Lower lobe of right lung (tissue), 2 donors: Measurements from ENCODE around the gene SLC16A11. TPM values are rescaled to one million over a fixed set of nuclear protein-coding genes. Genes with fewer than 3 reads are reported as not detected.

Source experiments
- ATAC-seq, 2 donors: fragments of 200-7000 bp; cut with Tn5 transposase; one replicate each; pipeline ENCODE4 v1.9.1; 2020 to 2022; ENCODE audit warnings: mild to moderate bottlenecking in 2 of 2, moderate library complexity in 2 of 2
- DNase-seq: peaks from one replicate; pipeline ENCODE4 v3.0.0-alpha.2; 2020
- H3K27ac ChIP-seq: fragments of 200-600 bp; one replicate; pipeline ENCODE4 v1.8.0; 2022
- H3K27me3 ChIP-seq: fragments of 200-600 bp; one replicate; pipeline ENCODE4 v1.8.0; 2022; ENCODE audit warnings: low read depth
- H3K36me3 ChIP-seq: fragments of 200-600 bp; one replicate; pipeline ENCODE4 v1.8.0; 2022; ENCODE audit warnings: mild to moderate bottlenecking
- H3K4me1 ChIP-seq: fragments of 200-600 bp; one replicate; pipeline ENCODE4 v1.8.0; 2022
- H3K4me3 ChIP-seq: fragments of 200-600 bp; one replicate; pipeline ENCODE4 v1.8.0; 2022; ENCODE audit warnings: mild to moderate bottlenecking
- H3K9me3 ChIP-seq: fragments of 200-600 bp; one replicate; pipeline ENCODE4 v1.8.0; 2022
- intact Hi-C: fragments of 100-400 bp; cut with DNase I; formaldehyde crosslinking; loops from one replicate; pipeline ENCODE4 v1.11.0; 2022
- total RNA-seq: library from RNA; stranded (reverse); fragmentation: NEBNext Ultra II Directional; extraction: Animal tissue kit (Norgen Biotek cat#: 25700); gene quantifications from one replicate; pipeline ENCODE4 v1.2.1, GENCODE V29; 2021
- TF ChIP-seq, protein P1 (sequence below): fragments of 200-600 bp; IDR thresholded peaks from one replicate; pipeline ENCODE4 v1.8.0; 2022; ENCODE audit warnings: antibody characterized with exemption, mild to moderate bottlenecking
- donor health status: DM: no; HTN: yes; CAD: no; lungs with severe emphysema.

The SLC16A11 gene
- total RNA-seq, 1 donor from 2014 or later, result 7.7 TPM

- Histone ChIP-seq H3K4me1 (peaks cover 29% of the 10 kb centered on the region), H3K9me3 (no peaks in the 10 kb centered on the region), H3K4me3 (peak overlapping the region; percentile 58), H3K27ac (peak overlapping the region; percentile 71), H3K27me3 (peaks cover 28% of the 10 kb centered on the region), H3K36me3 (no peaks in the 10 kb centered on the region)
- DNase-seq (no peak), ATAC-seq (peak in 1 of 2 donors; percentile 2)
- TF ChIP-seq, protein P1, sequence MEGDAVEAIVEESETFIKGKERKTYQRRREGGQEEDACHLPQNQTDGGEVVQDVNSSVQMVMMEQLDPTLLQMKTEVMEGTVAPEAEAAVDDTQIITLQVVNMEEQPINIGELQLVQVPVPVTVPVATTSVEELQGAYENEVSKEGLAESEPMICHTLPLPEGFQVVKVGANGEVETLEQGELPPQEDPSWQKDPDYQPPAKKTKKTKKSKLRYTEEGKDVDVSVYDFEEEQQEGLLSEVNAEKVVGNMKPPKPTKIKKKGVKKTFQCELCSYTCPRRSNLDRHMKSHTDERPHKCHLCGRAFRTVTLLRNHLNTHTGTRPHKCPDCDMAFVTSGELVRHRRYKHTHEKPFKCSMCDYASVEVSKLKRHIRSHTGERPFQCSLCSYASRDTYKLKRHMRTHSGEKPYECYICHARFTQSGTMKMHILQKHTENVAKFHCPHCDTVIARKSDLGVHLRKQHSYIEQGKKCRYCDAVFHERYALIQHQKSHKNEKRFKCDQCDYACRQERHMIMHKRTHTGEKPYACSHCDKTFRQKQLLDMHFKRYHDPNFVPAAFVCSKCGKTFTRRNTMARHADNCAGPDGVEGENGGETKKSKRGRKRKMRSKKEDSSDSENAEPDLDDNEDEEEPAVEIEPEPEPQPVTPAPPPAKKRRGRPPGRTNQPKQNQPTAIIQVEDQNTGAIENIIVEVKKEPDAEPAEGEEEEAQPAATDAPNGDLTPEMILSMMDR, result no peak
- intact Hi-C loops, result no loop called here
Observed at GRCh38 chr17:7042501-7043181, 1.3 kb downstream of the SLC16A11 start.

DNA sequence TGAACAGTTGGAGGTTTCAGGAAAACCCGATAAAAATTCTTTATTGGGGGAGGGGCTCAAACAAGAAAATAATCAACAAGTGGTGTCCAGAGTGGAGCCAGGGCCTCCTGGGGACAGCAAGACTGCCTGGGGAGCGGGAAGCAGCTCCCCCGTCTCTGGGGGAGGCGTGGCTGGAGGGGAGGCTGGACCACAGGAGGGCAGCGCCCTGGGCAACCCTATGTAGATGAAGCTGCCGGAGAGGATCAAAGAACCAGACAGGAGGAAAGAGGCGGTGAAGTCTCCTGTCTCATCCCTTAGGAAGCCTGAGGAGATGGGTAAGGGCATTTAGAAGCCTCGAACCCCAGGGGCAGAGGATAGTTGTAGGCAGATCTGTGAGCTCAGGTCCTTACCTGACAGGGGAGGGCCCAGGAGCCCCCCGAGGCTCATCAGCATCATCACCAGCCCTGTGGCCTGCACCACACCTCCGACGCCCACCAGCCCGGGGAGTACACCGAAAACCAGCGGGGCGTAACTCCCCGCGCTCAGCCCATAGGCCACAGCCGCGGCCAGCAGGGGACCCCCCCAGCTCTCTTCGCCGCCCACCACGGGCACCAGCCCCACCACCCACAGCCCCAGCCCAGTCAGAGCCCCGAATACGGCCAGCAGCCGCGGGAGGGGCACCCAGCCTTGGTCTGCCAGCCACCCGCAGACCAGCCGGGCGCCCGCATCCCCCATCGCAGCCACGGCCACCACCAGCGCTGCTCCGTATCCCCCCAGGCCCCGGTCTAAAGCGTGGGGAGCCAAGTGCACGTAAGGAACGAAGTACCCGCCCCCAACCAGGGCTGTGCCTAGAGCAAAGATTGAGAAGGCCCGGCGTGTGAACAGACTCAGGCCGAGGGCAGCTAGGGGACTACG lies 2.0 kb downstream of the SLC16A11 start:
- intact Hi-C loops, result no loop called here
- DNase-seq (no peak), ATAC-seq (peak in 1 of 2 donors; percentile 1)
- Histone ChIP-seq H3K9me3 (no peaks in the 10 kb centered on the region), H3K27me3 (peaks cover 28% of the 10 kb centered on the region), H3K36me3 (no peaks in the 10 kb centered on the region), H3K27ac (no peak overlapping the region), H3K4me1 (peaks cover 31% of the 10 kb centered on the region), H3K4me3 (peak overlapping the region; percentile 58)
- TF ChIP-seq, protein P1, result no peak

DNA sequence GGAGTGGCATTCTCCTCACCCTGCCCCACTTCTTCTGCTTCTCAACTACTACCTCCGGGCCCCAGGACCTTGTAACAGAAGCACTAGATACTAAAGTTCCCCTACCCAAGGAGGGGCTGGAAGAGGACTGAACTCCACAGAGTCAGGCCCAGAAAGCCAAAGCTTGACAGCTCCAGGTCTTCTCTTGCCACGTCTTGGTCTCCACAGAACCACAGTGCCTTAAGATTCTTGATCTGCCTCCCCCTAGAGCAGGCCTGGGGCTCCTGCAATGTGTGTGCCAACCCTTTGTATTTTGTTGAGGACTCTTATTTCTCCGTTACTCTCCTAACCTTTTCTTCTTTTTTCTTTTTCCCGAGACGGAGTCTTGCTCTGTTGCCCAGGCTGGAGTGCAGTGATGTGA lies 4.1 kb downstream of the SLC16A11 start:
- TF ChIP-seq, protein P1, result no peak
- Histone ChIP-seq H3K27me3 (peaks cover 28% of the 10 kb centered on the region), H3K36me3 (no peaks in the 10 kb centered on the region), H3K9me3 (no peaks in the 10 kb centered on the region), H3K4me1 (peaks cover 37% of the 10 kb centered on the region), H3K4me3 (no peak overlapping the region), H3K27ac (no peak overlapping the region)
- DNase-seq (no peak), ATAC-seq (no peak)
- intact Hi-C loops, result no loop called here

GRCh38 chr17:7038025-7038862 lies 5.6 kb downstream of the SLC16A11 start:
- TF ChIP-seq, protein P1, result no peak
- no peak for ATAC-seq
- no peak overlapping the region for H3K27ac ChIP-seq
- no peak overlapping the region for H3K4me3 ChIP-seq
- no peak for DNase-seq
- peaks cover 17% of the 10 kb centered on the region for H3K27me3 ChIP-seq
- intact Hi-C loops, result no loop called here
- no peaks in the 10 kb centered on the region for H3K9me3 ChIP-seq
- peaks cover 38% of the 10 kb centered on the region for H3K4me1 ChIP-seq
- H3K36me3 ChIP-seq, result no peaks in the 10 kb centered on the region
